Nucleus accumbens (tissue), 56 donors: Measurements from ENCODE around the gene ADAMTS20.
A peak's percentile ranks its signal among the peaks of the same experiment; 100 is the strongest.
"Not testable (repeated sequence)": the region's sequence is repeated elsewhere in the genome, so short reads cannot be mapped to it uniquely, and the experiment has no call there.

Experiments used
- DNase-seq, 56 donors: peaks; one replicate each; lab custom pipeline; 2025; lab: John Stamatoyannopoulos, UW

The ADAMTS20 gene

DNA sequence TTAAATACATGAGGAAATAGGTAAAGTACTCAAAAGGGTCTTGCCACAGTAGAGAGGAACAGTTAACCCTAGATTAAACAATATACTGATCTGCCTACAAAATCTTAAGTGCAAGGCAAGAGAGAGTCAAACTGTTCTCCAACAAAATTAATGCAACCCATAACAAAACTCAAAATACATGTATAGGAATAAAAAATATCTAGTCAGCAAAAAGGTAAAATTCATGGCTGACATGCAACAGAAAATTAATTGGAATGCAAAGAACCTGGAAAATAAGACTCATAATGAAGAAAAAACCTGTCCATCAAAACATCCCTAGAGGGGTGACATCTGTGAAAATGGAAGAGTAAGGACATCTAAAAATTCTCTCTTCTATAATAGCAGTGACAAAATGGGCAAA lies 173.6 kb downstream of the ADAMTS20 start:
- DNase-seq, result no peak

DNA sequence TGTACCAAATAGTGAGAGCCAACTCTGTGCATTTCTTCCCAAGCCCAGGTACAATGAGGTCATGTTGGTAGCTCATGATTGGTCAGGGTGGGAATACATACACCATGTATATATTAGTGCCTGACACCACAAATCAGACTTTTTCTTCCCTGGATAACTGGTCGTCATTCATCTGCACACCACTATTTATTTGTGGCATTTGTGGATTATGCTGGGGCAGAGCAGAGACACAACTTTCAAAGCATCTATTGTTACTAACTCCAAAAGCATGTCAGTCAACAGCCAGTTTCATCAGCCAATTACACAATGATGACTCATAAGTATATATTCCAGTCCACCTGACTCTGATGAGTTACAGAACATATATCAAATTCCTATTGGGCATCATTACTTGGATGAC lies 181.7 kb downstream of the ADAMTS20 start:
- no peak for DNase-seq

DNA sequence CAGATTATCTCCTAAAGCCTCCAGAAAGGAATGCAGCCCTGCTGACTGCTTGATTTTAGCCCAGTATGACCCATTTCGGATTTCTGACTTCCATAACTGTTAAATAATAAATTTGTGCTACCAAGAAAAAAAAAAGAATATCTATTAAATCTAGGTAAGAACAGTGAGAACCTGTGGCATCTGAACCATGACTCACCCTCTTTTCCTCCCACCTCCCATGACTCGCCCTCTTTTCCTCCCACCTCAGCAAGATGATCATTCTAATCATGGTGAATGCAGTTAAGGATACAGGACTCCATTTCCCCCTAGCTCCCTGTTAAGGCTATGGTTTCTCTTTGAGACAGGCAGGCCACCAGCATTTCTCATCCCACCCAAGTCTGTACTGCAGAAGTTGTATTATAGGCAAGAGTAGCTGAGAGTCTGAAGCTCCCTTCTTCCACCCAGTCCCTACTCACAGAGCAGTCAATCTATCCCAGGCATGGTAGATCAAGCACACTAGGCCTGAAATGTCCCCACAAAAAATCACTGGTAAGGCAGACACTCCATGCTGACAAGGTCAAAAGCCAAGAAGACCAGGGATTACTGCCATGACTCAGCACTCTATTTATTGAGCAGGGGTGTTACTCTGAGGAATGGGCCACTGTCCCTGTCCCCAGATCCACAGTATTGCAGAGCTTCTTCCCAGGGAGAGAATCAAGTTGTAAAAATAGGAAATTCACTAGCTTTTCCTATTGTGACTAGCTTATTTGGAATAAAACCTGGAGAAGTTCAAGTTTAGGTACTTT lies 188.9 kb downstream of the ADAMTS20 start:
- DNase-seq, result peak in 3 of 56 donors; percentile 3 to 8 (median 5)

DNA sequence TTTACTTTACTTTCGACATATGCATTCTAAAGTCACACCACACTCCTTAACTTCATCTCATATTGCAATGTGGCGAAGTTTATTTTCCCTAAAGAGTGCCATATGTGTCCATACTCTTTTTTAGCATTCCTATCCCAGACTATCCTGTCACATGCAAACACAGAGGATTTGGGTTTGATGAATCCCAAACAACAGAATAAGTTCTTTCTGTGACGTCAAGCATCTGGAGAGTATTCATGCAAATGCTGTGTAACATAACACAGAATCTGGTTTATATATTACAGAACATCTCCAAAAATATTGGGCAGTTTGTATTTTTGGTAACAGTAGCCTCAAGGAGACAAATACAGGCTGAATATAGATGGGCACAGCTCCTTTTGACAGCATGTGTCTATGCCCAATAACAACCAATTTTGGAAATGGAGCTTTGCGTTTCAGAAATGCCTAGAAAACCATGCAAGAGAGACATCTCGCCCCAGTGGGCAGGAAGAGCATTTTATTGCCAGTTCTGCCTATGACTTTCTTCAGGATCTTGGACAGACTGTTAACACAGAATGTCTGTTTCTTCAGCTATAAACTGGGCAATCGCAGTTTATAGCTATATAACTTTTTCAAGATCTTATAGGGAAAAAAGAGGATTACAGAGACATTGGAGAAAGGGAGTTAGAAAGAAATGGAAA lies 190.8 kb downstream of the ADAMTS20 start:
- DNase-seq, result no peak

DNA sequence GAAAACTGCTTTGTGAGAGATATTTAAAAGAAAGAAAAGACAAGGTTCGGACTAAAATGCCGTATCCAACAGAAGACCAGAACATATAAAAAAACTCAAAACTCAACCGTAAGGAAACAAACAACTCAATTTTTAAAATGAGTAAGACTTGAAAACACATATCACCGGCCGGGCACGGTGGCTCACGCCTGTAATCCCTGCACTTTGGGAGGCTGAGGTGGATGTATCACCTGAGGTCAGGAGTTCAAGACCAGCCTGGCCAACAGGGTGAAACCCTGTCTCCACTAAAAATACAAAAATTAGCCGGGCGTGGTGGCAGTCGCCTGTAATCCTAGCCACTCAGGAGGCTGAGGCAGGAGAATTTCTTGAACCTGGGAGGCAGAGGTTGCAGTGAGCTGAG lies 192.0 kb downstream of the ADAMTS20 start:
- DNase-seq, result not testable (repeated sequence)

DNA sequence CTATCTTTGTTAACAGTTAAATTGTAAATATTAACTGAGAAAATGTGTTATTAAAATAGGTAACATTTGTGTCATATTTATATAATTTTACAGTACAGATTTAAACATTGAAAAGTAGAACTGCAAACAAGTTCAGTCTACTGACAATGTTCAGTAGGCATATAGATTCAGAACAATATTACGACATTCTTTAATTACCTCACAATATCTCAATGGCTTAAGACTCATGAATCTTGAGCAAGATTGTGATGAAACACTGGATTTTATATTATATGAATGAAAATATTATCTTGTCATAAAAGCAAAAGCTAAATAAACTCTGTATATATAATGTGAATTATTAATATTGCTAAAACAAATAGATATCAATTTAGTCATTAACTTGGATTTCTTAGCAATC lies 194.9 kb downstream of the ADAMTS20 start:
- no peak for DNase-seq

DNA sequence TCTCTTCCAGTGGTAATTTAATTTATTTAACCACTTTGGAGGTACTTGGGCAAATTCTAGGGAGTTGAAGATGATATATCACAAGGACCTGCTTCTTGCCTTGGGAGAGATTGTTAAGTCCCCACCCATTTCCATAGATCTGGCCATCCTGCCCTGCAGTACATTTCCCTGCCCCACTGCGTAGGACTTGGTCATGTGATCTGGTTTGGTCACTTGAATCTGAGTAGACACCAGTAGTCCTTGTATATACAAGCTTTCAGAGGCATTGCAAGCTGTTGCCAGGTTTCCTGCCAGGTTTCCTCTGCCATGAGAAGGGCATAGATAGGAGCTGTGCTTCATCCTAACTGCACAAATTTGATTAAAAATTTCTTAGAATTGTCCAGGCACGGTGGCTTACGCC lies 200.0 kb downstream of the ADAMTS20 start:
- no peak for DNase-seq

DNA sequence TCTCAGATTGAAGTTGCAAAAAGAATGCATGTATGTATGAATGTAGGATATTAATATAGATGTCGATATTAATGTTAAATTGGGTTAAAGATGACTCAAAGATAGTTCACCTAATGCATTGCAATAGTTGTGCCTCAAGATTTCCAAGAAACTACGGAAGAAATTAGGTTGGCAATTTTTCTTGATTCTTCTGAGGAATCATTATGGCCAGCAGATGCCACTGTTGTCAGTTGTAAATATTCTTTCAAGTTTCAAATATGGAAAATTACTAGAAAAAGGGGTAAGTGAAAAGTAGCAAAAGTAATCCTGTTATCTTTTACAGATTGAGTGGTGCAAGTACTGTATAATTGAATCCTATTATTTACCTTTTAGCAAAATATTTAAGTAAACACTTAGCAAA lies 202.1 kb downstream of the ADAMTS20 start:
- no peak for DNase-seq

DNA sequence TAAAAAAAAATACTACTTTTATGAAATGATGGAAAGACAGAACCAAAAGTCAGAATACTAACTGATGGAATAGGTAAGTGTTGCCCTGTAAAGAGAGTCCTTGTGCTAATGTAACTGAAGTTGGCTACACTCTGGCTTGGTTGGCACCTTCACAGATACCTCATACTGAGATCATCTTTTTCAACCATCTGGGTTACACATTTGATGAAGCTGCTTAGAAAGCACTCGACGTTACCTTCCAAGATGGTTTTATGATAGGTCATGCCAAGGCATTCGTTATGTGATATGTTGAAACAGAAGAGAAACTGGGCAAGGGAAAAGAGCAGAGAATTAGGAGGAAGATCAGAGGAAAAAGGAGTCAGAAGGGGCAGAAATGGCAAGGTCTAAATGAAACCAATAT lies 203.8 kb downstream of the ADAMTS20 start:
- no peak for DNase-seq

DNA sequence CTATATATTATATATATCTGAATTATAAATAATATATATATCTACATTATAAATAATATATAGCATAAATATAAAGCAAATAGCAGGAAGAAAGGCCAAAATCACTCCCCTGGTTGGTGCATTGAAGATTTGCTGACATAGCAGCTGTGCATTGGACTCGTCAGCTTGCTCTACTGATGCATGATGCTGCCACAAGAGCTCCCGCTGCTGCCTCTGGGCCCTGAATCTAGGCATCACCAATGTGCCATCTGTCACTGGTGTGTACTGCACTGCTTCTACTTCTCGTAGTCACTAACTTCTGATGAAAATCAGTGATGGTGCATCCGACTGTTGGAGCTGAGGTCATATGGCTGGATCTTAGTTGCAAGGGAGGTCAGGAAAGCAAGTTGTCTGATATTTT lies 205.0 kb downstream of the ADAMTS20 start:
- DNase-seq, result no peak

DNA sequence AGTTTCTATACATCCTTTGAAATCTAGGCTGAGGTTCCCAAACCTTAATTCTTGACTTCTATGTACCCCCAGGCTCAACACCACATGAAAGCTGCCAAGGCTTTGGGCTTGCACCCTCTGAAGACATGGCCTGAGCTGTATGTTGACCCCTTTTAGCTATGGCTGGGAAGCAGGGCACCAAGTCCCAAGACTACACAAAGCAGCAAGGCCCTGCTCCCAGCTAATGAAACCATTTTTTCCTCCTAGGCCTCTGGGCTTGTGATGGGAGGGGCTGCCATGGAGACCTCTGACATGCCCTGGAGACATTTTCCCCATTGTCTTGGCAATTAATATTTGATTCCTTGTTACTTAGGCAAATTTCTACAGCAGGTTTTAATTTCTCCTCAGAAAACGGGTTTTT lies 207.0 kb downstream of the ADAMTS20 start:
- DNase-seq, result no peak

DNA sequence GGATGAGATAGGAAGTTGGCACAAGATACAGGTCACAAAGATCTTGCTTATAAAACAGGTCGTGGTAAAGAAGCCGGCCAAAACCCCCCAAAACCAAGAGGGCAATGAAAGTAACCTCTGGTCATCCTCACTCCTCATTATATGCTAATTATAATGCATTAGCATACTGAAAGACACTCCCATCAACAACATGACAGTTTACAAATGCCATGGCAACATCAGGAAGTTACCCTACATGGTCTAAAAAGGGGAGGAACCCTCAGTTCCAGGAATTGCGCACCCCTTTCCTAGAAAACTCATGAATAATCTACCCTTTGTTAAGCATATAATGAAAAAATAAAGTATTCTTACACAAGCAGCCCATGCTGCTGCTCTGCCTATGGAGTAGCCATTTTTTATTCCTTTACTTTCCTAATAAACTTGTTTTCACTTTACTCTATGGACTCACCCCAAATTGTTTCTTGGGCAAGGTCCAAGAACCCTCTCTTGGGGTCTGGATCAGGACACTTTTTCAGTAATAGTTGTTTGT lies 210.2 kb downstream of the ADAMTS20 start:
- not testable (repeated sequence) for DNase-seq

DNA sequence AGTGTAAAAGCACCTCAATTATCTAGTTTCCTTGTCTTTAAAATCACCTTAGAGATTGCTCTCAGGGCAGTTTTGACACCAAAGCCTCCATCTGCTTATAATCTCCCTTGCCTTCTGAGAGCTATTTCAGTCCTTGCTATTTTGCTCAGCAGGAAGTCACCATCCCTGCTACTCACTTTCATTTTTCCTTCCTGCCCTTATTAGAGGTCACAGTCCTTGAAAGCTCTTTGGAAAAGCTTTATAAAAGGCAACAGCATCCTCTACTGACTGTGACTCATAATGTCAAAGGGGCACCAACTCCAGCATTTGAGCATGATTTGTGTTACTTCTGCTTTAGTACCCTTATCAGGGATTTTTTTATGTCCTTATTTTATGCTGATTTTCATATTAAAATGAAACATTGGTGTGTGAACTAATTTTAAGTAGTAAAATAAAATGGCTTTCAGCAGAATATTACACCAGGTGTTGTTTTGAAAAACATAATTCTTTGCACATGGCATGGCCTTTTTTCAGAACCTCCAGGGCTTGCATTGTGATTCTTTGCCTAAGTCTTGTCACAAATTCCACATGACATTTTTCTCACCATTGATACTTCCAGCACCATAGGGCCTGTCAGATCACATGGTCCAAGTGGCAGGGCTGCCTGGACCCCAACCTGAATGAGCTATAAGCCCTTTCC lies 213.0 kb downstream of the ADAMTS20 start:
- DNase-seq, result no peak

DNA sequence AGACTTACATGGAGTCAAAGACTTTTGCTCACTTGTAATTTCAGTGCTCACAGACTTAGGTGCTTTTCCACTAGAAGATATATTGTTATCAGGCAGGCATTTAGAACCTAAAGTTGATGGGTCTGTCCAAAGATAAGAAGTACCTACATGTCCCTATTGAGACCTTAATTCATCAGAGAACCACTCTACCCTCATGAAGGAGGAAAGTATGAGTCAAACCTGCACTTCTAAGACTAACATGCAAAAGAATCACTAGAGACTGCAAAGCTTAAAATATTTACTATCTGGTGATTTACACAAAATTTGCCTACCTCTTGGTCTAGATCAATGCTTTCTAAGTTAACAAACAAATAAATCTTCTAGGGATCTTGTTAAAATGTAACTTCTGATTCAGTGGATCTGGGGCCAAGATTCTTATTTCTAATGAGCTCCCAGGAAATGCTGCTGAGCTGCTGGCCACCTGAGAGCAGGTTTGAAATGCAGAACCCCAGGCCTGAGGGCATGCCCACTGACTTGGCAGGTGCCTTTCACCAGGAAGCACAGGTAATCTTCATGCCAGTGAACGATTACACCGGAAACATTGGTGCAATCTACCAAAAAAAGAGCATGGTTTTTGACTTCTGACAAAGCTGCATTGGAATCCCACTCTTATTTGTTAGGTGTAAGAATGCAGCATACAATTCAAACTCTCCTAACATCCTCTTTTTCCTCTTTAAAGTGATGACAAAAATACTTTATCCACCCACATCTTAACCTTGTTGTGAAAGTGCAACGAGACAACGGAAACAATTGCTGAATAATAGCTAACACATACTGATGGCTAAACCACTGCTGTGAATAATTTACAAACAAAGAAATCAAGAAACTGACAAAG lies 214.2 kb downstream of the ADAMTS20 start:
- no peak for DNase-seq

DNA sequence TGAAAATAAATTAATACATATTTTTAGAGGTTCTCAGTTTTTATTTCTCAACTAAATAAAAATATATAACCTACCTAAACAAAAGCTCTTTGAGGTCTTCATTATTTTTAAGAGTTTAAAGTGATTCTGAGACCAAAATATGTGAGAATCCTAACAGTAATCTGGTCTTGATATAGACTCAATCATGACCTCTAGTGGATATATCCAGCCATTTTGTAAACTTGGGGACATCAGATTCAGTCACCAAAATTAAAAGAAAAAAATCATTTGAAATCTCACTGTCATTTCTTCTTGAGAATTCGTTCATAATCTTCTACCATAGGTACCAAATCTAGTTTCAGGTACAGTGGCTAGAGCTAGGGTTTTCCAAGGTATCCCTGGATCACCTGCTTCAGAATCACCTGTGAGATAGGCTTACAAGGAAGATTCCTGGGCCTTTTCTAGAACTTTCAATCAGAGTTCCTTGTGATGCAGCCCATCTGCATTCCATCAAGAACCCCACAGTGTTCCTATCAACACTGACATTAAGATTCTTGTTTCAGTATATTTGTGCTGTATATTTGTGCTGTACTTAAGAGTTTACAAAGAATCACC lies 214.9 kb downstream of the ADAMTS20 start:
- DNase-seq, result no peak

DNA sequence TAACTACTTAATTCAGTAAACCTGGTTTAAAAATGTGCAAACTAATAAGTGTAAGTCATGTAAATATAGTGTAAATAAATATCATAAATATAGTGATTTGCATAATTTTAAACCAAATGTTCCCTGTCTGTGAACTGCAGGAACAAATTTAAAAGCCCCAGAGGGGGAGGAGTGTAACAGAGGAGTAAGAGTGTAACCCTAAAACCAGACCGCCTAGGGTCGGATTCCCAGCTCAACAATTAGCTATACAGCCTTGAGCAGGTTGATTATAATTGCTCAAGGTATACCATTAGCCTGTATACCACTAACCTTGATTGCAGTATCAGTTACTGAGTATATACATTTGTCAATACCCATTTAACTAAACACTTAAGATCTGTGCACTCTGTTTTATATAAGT lies 218.4 kb downstream of the ADAMTS20 start:
- no peak for DNase-seq

DNA sequence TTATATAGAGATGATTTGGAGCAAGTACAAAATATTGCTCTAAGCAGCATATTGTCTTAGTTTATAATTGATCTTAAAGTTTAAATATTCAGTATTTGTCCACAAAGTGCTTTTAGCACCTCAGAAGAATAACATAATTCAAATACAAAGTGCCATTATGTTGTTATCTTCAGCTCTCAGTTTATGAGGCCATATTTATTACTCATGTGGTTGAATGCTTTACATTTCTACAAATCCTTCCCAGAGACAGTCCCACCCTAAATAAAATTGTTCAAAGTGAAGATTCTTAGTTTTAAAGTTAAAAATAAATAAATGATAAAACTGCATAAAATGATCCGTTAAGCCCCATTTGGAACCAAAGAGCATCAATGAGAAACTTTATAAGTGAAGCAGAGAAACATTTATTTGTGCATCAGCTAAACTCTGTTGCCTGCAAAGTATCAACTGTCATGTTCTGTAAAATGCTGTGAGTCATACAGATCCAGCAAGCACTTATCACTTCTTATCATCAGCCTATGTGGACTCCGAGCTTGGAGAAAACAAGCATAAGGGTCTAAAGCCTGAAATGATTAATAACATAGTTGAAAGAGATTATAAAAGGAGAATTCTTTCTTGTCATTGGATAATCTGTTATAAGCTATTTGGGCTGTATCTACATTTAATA lies 218.9 kb downstream of the ADAMTS20 start:
- no peak for DNase-seq

DNA sequence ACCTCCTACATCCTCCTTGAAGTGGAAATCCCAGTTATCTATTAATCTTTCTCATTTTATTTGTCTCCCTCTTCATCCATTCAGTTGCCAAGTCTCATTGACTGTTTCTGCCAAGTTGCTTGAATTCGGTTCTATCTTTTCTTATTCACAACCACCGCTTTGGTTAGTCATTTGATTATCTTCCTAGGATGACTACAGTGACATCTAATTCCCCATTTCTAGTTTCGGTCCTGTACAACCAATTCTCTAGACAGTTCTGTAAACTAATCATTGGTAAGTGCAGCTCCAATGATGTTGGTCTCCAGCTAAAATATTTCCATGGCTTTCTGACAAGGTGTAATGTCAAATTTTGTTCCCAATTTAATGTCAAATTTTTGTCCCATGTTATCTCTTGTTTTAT lies 220.1 kb downstream of the ADAMTS20 start:
- no peak for DNase-seq

DNA sequence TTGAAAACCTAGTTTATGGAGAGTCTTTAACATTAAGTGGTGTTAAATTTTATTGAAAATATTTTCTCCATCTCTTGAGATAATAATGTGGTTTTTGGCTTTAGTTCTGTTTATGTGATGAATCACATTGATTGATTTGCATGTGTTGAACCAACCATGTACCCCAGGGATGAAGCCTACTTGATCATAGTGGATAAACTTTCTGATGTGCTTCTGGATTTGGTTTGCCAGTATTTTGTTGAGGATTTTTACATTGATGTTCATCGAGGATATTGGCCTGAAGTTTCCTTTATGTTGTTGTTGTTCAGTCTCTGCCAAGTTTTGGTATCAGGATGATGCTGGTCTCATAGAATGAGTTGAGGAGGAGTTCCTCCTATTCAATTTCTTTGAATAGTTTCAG lies 222.6 kb downstream of the ADAMTS20 start:
- no peak for DNase-seq

DNA sequence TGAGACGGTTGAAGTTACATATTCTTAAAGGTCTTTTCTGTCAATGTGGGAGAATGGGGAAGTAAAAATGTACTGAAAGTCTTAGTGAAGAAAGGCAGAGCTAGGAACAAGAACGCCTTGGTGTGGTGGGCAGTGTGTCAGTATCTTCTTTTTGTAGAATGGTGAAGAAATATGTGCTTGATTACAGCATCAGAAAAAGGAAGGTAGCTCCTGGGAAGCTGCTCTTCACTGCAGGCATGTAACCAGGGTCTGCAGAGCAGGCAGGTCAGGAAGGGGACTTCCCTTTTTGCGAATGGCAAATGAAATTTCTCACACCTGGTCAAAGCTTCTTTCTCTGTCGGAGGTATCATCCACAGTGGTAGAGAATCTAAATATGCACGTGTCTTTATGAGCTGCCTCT lies 226.2 kb downstream of the ADAMTS20 start:
- no peak for DNase-seq
